ENCODE results near the gene DOCK2.
A peak's percentile ranks its signal among the peaks of the same experiment; 100 is the strongest.

The DOCK2 gene

DNA sequence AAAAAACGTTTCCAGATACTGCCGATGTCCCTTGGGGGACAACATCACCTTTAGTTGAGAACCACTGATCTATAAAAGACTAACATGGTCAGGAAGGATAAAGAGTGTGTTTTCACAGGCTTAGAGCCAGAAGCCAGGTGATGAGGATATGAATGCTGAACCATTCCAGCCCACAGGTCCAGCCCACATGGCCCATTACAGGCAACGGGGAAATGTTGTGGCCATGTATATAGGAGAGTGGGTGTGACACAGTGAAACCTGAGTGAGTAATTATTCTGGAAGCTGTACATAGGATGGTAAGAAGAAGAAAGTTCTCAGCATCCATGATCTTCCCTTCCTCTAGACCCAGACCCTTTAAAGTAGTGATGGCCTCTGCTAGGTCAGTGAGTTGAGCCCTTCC lies 412.6 kb downstream of the DOCK2 start:
- no peaks in the 10 kb centered on the region for H3K4me1 ChIP-seq (ENCODE audit: control insufficient read depth, insufficient read depth, low read length)
- H3K4me3 ChIP-seq (ENCODE audit: low read depth, low read length), result no peak overlapping the region
- TF ChIP-seq EGR2 (tag by site-specific recombination; IDR thresholded peaks at IDR 0.05; ENCODE audit: low read depth) (peak; percentile 93), ZFHX2 (tag by site-specific recombination; conservative IDR thresholded peaks at IDR 0.05) (peak; percentile 75), KLF1 (tag by site-specific recombination; IDR thresholded peaks at IDR 0.05) (no peak), OSR2 (tag by site-specific recombination; IDR thresholded peaks at IDR 0.05) (no peak), ZBTB10 (tag by site-specific recombination; IDR thresholded peaks at IDR 0.05) (no peak), ZFP3 (tag by site-specific recombination; IDR thresholded peaks at IDR 0.05; ENCODE audit: low read depth) (no peak), ZNF544 (tag by site-specific recombination; IDR thresholded peaks at IDR 0.05) (no peak), ZNF433 (tag by site-specific recombination; IDR thresholded peaks at IDR 0.05; ENCODE audit: low read depth) (no peak)
- TF ChIP-seq, protein P1, sequence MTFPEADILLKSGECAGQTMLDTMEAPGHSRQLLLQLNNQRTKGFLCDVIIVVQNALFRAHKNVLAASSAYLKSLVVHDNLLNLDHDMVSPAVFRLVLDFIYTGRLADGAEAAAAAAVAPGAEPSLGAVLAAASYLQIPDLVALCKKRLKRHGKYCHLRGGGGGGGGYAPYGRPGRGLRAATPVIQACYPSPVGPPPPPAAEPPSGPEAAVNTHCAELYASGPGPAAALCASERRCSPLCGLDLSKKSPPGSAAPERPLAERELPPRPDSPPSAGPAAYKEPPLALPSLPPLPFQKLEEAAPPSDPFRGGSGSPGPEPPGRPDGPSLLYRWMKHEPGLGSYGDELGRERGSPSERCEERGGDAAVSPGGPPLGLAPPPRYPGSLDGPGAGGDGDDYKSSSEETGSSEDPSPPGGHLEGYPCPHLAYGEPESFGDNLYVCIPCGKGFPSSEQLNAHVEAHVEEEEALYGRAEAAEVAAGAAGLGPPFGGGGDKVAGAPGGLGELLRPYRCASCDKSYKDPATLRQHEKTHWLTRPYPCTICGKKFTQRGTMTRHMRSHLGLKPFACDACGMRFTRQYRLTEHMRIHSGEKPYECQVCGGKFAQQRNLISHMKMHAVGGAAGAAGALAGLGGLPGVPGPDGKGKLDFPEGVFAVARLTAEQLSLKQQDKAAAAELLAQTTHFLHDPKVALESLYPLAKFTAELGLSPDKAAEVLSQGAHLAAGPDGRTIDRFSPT (tag by site-specific recombination; IDR thresholded peaks at IDR 0.05), result no peak
- CTCF ChIA-PET, result no interaction called here
- H3K36me3 ChIP-seq (ENCODE audit: control insufficient read depth in 2 of 2, insufficient read depth in 1 of 2, low read length in 2 of 2), result no peaks in the 10 kb centered on the region
- no peaks in the 10 kb centered on the region for H3K9me3 ChIP-seq (ENCODE audit: control insufficient read depth, insufficient read depth, low read depth, low read length)
- POLR2A ChIA-PET, result no interaction called here
- no peak overlapping the region for H3K27ac ChIP-seq (ENCODE audit: extremely low read depth, low read depth, low read length)

- no peak overlapping the region for H3K4me3 ChIP-seq (ENCODE audit: low read depth, low read length)
- no peaks in the 10 kb centered on the region for H3K36me3 ChIP-seq (ENCODE audit: control insufficient read depth in 2 of 2, insufficient read depth in 1 of 2, low read length in 2 of 2)
- ChIA-PET CTCF (interaction anchor here (1.0 to 2.1 kb wide), 2 partner anchors 17 to 47 kb away, joined by 4 to 13 read pairs; no protein-coding TSS in a partner anchor), POLR2A (no interaction called here)
- no peaks in the 10 kb centered on the region for H3K4me1 ChIP-seq (ENCODE audit: control insufficient read depth, insufficient read depth, low read length)
- H3K9me3 ChIP-seq (ENCODE audit: control insufficient read depth, insufficient read depth, low read depth, low read length), result no peaks in the 10 kb centered on the region
- H3K27ac ChIP-seq (ENCODE audit: extremely low read depth, low read depth, low read length), result no peak overlapping the region
- TF ChIP-seq ZNF324 (tag by site-specific recombination; IDR thresholded peaks at IDR 0.05) (no peak), ZBTB10 (tag by site-specific recombination; IDR thresholded peaks at IDR 0.05) (no peak), ZNF202 (tag by site-specific recombination; IDR thresholded peaks at IDR 0.05; ENCODE audit: borderline replicate concordance) (no peak), ZNF138 (tag by site-specific recombination; IDR thresholded peaks at IDR 0.05; ENCODE audit: borderline replicate concordance) (no peak), ZNF596 (tag by site-specific recombination; IDR thresholded peaks at IDR 0.05) (no peak), ZNF155 (tag by site-specific recombination; IDR thresholded peaks at IDR 0.05) (no peak), REPIN1 (tag by site-specific recombination; IDR thresholded peaks at IDR 0.05; ENCODE audit: low read depth) (no peak), ZNF776 (tag by site-specific recombination; IDR thresholded peaks at IDR 0.05; ENCODE audit: borderline replicate concordance) (no peak), ZNF416 (tag by site-specific recombination; IDR thresholded peaks at IDR 0.05) (no peak), PATZ1 (tag by site-specific recombination; IDR thresholded peaks at IDR 0.05) (no peak), ZNF561 (tag by site-specific recombination; IDR thresholded peaks at IDR 0.05; ENCODE audit: borderline replicate concordance) (no peak), ZBTB11 (tag by site-specific recombination; conservative IDR thresholded peaks at IDR 0.05; ENCODE audit: low read depth) (no peak), ZNF529 (tag by site-specific recombination; IDR thresholded peaks at IDR 0.05; ENCODE audit: insufficient replicate concordance) (no peak), ZNF785 (tag by site-specific recombination; IDR thresholded peaks at IDR 0.05) (no peak)
Measured at GRCh38 chr5:170053896-170054295, 416.8 kb downstream of the DOCK2 start.

Data from HEK293 (cell line).